B cell (primary cell): Measurements from ENCODE around the gene AMPH. TPM values are rescaled to one million over a fixed set of nuclear protein-coding genes. Genes with fewer than 3 reads are reported as not detected.
A peak's percentile ranks its signal among the peaks of the same experiment; 100 is the strongest.
"Not testable (repeated sequence)": the region's sequence is repeated elsewhere in the genome, so short reads cannot be mapped to it uniquely, and the experiment has no call there.

ENCODE experiments used
- ATAC-seq: fragments of 200-7000 bp; cut with Tn5 transposase; one replicate; pipeline ENCODE4 v1.10.0; 2021; ENCODE audit warnings: low read depth, mild to moderate bottlenecking, moderate number of reproducible peaks, moderate library complexity
- CTCF ChIA-PET: fragments of 350-600 bp; sonication (Branson Sonifier 250); formaldehyde crosslinking; loops from one replicate; lab custom pipeline; 2021; ENCODE audit warnings: antibody characterized with exemption, inconsistent platforms; lab: Charles Lee
- POLR2A ChIA-PET: fragments of 350-600 bp; sonication (Branson Sonifier 250); formaldehyde crosslinking; loops from one replicate; lab custom pipeline; 2021; ENCODE audit warnings: antibody characterized with exemption; lab: Charles Lee
- DNase-seq: peaks from one replicate; pipeline ENCODE4 v3.0.0; 2013
- H2AFZ ChIP-seq: 2 replicates; pipeline ENCODE4 v1.6.1; 2012; ENCODE audit warnings: mild to moderate bottlenecking, low read depth, low read length; ENCODE audit not compliant: insufficient read depth, poor library complexity, severe bottlenecking
- H3K27ac ChIP-seq, 2 donors: 1 replicate in 1 of 2; 2 replicates in 1 of 2; pipeline ENCODE4 v1.5.1; 2012 to 2013; ENCODE audit warnings: low read length in 2 of 2, mild to moderate bottlenecking in 2 of 2, moderate library complexity in 1 of 2
- H3K27me3 ChIP-seq, 4 experiments: fragments of 200-600 bp in 1 of 4; sonication (generic) in 1 of 4; replicated peaks in 1 of 4; 1 replicate in 2 of 4; 2 replicates in 2 of 4; pipeline versions ENCODE4 v1.6.1 to v1.7.0; 2013 to 2016; ENCODE audit warnings: low read length in 3 of 4, mild to moderate bottlenecking in 2 of 4, mixed read lengths in 1 of 4, moderate library complexity in 1 of 4; ENCODE audit not compliant: insufficient read depth in 4 of 4, control insufficient read depth in 3 of 4; ENCODE audit errors: control extremely low read depth in 1 of 4
- H3K36me3 ChIP-seq, 2 experiments: replicated peaks in 1 of 2; 1 replicate in 1 of 2; 2 replicates in 1 of 2; pipeline versions ENCODE4 v1.6.1 to v1.7.1; 2013; ENCODE audit warnings: low read length in 1 of 2; ENCODE audit not compliant: insufficient read depth in 2 of 2, control insufficient read depth in 1 of 2; ENCODE audit errors: control extremely low read depth in 1 of 2, extremely low read depth in 1 of 2
- H3K4me1 ChIP-seq, 2 donors: fragments of 200-600 bp in 1 of 2; sonication (generic) in 1 of 2; 1 replicate in 1 of 2; 2 replicates in 1 of 2; pipeline versions ENCODE4 v1.5.1 to v1.6.1; 2013 to 2017; ENCODE audit warnings: low read length in 2 of 2; ENCODE audit not compliant: control insufficient read depth in 2 of 2, insufficient read depth in 2 of 2
- H3K4me2 ChIP-seq: replicated peaks from 2 replicates; pipeline ENCODE3; 2012; ENCODE audit warnings: mild to moderate bottlenecking, low read depth, low read length; ENCODE audit not compliant: poor library complexity, severe bottlenecking
- H3K4me3 ChIP-seq, 5 experiments: fragments of 200-600 bp in 1 of 5; sonication (generic) in 1 of 5; 1 replicate in 3 of 5; 2 replicates in 2 of 5; pipeline versions ENCODE4 v1.5.1 to v1.7.0; 2011 to 2016; ENCODE audit warnings: low read length in 4 of 5, mild to moderate bottlenecking in 4 of 5, low read depth in 2 of 5, control low read depth in 1 of 5, moderate library complexity in 1 of 5; ENCODE audit not compliant: insufficient read depth in 1 of 5; ENCODE audit errors: control extremely low read depth in 1 of 5, extremely low read depth in 1 of 5
- H3K79me2 ChIP-seq: fragments of 200-600 bp; sonication (generic); one replicate; pipeline ENCODE4 v1.6.0; 2016; ENCODE audit warnings: low read length; ENCODE audit not compliant: control insufficient read depth, insufficient read depth
- H3K9ac ChIP-seq: fragments of 200-600 bp; sonication (generic); 2 replicates; pipeline ENCODE4 v1.6.1; 2017; ENCODE audit warnings: mild to moderate bottlenecking, low read length, moderate library complexity
- H3K9me3 ChIP-seq, 3 donors: one replicate each; pipeline versions ENCODE4 v1.6.1 to v1.7.1; 2013; ENCODE audit warnings: low read length in 2 of 3; ENCODE audit not compliant: control insufficient read depth in 2 of 3, insufficient read depth in 1 of 3; ENCODE audit errors: control extremely low read depth in 1 of 3
- H4K20me1 ChIP-seq: 2 replicates; pipeline ENCODE4 v1.6.0; 2012; ENCODE audit warnings: mild to moderate bottlenecking, low read length; ENCODE audit not compliant: insufficient read depth, control insufficient read depth, poor library complexity, severe bottlenecking
- H3K27ac Mint-ChIP-seq: one replicate; pipeline ENCODE4 v1.8.0; 2021; ENCODE audit warnings: mixed read lengths
- H3K27me3 Mint-ChIP-seq: one replicate; pipeline ENCODE4 v1.8.0; 2021; ENCODE audit warnings: mixed read lengths
- H3K4me1 Mint-ChIP-seq: one replicate; pipeline ENCODE4 v1.8.0; 2021; ENCODE audit warnings: mixed read lengths
- H3K4me3 Mint-ChIP-seq: one replicate; pipeline ENCODE4 v1.8.0; 2021; ENCODE audit warnings: mixed read lengths
- H3K9me3 Mint-ChIP-seq: one replicate; pipeline ENCODE4 v1.8.0; 2022; ENCODE audit warnings: mixed read lengths; ENCODE audit not compliant: insufficient read depth
- CTCF ChIP-seq: fragments of 200-600 bp; IDR thresholded peaks from one replicate; pipeline ENCODE4 v1.8.0; 2022; ENCODE audit warnings: antibody characterized with exemption, mild to moderate bottlenecking
- EZH2 ChIP-seq: IDR thresholded peaks from 2 replicates; pipeline ENCODE4 v1.6.1; 2012; ENCODE audit warnings: borderline replicate concordance, low read depth, mild to moderate bottlenecking, moderate library complexity, low read length; ENCODE audit not compliant: insufficient read depth, poor library complexity, severe bottlenecking
- WGBS: methylation state at CpG from one replicate; pipeline ENCODE4 v1.1.5; 2013; ENCODE audit warnings: missing lambda C conversion rate; ENCODE audit not compliant: insufficient coverage; 5-methylcytosine and 5-hydroxymethylcytosine counted together
- intact Hi-C: fragments of 100-400 bp; cut with micrococcal nuclease; formaldehyde crosslinking; loops from one replicate; pipeline ENCODE4 v1.10.0; 2022
- polyA plus RNA-seq: library from polyadenylated mRNA; depleted of rRNA; stranded (reverse); fragments of >200 nt; gene quantifications from 2 replicates; pipeline ENCODE4 v1.2.3, GENCODE V29; 2012
- total RNA-seq, 2 donors: library from RNA; stranded (reverse); fragments of 120-200 nt in 1 of 2; gene quantifications; 1 replicate in 1 of 2; 2 replicates in 1 of 2; pipeline versions ENCODE4 v1.2.3 to v1.2.4, GENCODE V29; 2013 to 2022

The AMPH gene
- total and polyA plus RNA-seq, 2 donors (not counting 1 experiment from before 2014, with no cell fraction given), result not detected

DNA sequence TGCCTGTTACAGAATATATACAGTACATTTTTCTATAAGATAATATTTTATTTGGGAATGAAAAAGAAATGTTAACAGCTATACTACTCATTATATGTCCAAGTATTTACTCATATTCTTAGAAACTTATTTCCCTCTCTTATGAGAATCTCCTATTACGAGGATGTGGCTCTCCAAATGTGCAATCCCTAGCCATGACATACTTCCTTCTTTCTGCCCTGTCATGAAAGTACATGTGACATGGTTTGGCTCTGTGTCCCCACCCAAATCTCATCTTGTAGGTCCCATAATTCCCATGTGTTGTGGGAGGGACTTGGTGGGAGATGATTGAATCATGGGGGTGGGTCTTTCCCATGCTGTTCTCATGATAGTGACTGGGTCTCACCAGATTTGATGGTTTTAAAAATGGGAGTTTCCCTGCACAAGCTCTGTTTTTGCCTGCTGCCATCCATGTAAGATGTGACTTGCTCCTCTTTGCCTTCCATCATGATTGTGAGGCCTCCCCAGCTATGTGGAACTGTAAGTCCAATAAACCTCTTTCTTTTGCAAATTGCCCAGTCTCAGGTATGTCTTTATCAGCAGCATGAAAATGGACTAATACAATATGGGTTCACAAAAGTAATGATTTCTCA lies 235.1 kb downstream of the AMPH start:
- H3K9me3 Mint-ChIP-seq, POLR2A ChIA-PET, DNase-seq, H3K4me3 ChIP-seq, H2AFZ ChIP-seq, H3K27ac Mint-ChIP-seq, H3K79me2 ChIP-seq, ATAC-seq, H3K9ac ChIP-seq, H3K27me3 Mint-ChIP-seq, H3K36me3 ChIP-seq, H3K27ac ChIP-seq, H3K9me3 ChIP-seq, H4K20me1 ChIP-seq, H3K27me3 ChIP-seq, H3K4me2 ChIP-seq, H3K4me3 Mint-ChIP-seq: not testable (repeated sequence)
- H3K4me1 ChIP-seq, result peaks cover 14 to 15% of the 10 kb centered on the region in 2 donors
- intact Hi-C loops, result loop anchor here (5.0 kb wide), 2 partner anchors 146 to 1071 kb away; no protein-coding TSS in a partner anchor
- H3K4me1 Mint-ChIP-seq, result peaks cover 22% of the 10 kb centered on the region
- CTCF ChIA-PET, result interaction anchor here (0.9 to 3.3 kb wide), 8 partner anchors 9 to 264 kb away, joined by 3 to 26 read pairs (median 4); no protein-coding TSS in a partner anchor
- WGBS, result no CpG with 5 or more reads among the region's 1 CpG

DNA sequence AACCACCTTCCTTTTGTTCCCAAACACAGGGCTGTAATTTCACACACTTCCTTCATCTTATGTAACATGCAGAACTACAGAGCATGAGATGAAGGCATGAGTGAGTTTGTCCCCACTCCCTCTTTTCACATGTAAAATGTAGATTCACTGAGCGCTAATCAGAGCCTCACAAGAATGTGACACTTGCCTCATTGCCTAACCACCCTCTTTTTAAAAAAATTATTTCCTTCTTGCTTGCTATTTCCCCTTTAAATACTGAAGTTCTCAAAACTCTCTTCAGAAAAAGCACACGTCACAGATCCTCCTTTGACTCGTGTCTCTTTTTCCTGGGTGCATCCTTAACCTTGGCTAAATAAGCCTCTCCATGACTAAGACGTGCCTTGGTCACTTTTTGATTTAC lies 236.5 kb downstream of the AMPH start:
- TF ChIP-seq EZH2 (no peak), CTCF (no peak)
- Mint-ChIP-seq H3K27me3 (peaks cover 4% of the 10 kb centered on the region), H3K9me3 (no peaks in the 10 kb centered on the region), H3K4me3 (no peak overlapping the region), H3K4me1 (peaks cover 22% of the 10 kb centered on the region), H3K27ac (no peak overlapping the region)
- intact Hi-C loops, result loop anchor here (5.0 kb wide), 2 partner anchors 148 to 1073 kb away; no protein-coding TSS in a partner anchor
- H3K4me1 ChIP-seq, result peaks cover 14 to 15% of the 10 kb centered on the region in 2 donors
- H2AFZ ChIP-seq, result peak overlapping the region; percentile 36
- ChIA-PET POLR2A (no interaction called here), CTCF (interaction anchor here (1.3 to 3.3 kb wide), 3 partner anchors 9 to 265 kb away, joined by 5 to 26 read pairs (median 6); no protein-coding TSS in a partner anchor)
- H4K20me1 ChIP-seq, result no peaks in the 10 kb centered on the region
- DNase-seq (no peak), ATAC-seq (no peak)
- no peak overlapping the region for H3K9ac ChIP-seq
- no peaks in the 10 kb centered on the region for H3K9me3 ChIP-seq
- no peaks in the 10 kb centered on the region for H3K79me2 ChIP-seq
- H3K27me3 ChIP-seq, result no peaks in the 10 kb centered on the region
- no peaks in the 10 kb centered on the region for H3K36me3 ChIP-seq
- WGBS, result 27% methylated on average over 3 of the region's 4 CpGs
- H3K27ac ChIP-seq, result no peak overlapping the region
- H3K4me3 ChIP-seq, result no peak overlapping the region
- H3K4me2 ChIP-seq, result peak overlapping the region; percentile 13
